Natural killer cell (primary cell): Measurements from ENCODE around the gene SDHAF2. TPM values are rescaled to one million over a fixed set of nuclear protein-coding genes. Genes with fewer than 3 reads are reported as not detected.

Experiments used
- ATAC-seq, 3 donors: fragments of 150-1000 bp in 2 of 3; fragments of 200-7000 bp in 1 of 3; cut with Tn5 transposase; 1 replicate in 1 of 3; 2 replicates in 2 of 3; pipeline ENCODE4 v1.10.0; 2021; ENCODE audit warnings: mild to moderate bottlenecking in 2 of 3, moderate library complexity in 2 of 3
- DNase-seq, 2 donors: peaks; one replicate each; pipeline versions ENCODE4 v3.0.0 to v3.0.0-alpha.2; 2013 to 2021; ENCODE audit warnings: mixed read lengths in 1 of 2
- H3K27ac ChIP-seq: one replicate; pipeline ENCODE4 v1.5.1; 2013; ENCODE audit warnings: mild to moderate bottlenecking, low read length
- H3K27me3 ChIP-seq: one replicate; pipeline ENCODE4 v1.6.1; 2013; ENCODE audit warnings: low read length; ENCODE audit not compliant: control insufficient read depth, insufficient read depth
- H3K36me3 ChIP-seq: one replicate; pipeline ENCODE4 v1.6.1; 2013; ENCODE audit warnings: low read length; ENCODE audit not compliant: control insufficient read depth, insufficient read depth
- H3K4me1 ChIP-seq: one replicate; pipeline ENCODE4 v1.6.1; 2013; ENCODE audit warnings: low read length; ENCODE audit not compliant: control insufficient read depth, insufficient read depth
- H3K4me3 ChIP-seq: one replicate; pipeline ENCODE4 v1.5.1; 2013; ENCODE audit warnings: low read length
- H3K9me3 ChIP-seq: one replicate; pipeline ENCODE4 v1.6.1; 2013; ENCODE audit warnings: low read length; ENCODE audit not compliant: control insufficient read depth, insufficient read depth
- H3K27ac Mint-ChIP-seq, 2 donors: one replicate each; pipeline ENCODE4 v1.8.0; 2022; ENCODE audit warnings: mild to moderate bottlenecking in 2 of 2, mixed read lengths in 2 of 2, moderate library complexity in 1 of 2
- H3K27me3 Mint-ChIP-seq, 2 donors: one replicate each; pipeline ENCODE4 v1.8.0; 2022; ENCODE audit warnings: low read depth in 2 of 2, mixed read lengths in 2 of 2
- H3K36me3 Mint-ChIP-seq: one replicate; pipeline ENCODE4 v1.8.0; 2022; ENCODE audit warnings: mixed read lengths
- H3K4me1 Mint-ChIP-seq, 2 donors: one replicate each; pipeline ENCODE4 v1.8.0; 2022; ENCODE audit warnings: mixed read lengths in 2 of 2
- H3K4me3 Mint-ChIP-seq: one replicate; pipeline ENCODE4 v1.8.0; 2022; ENCODE audit warnings: mild to moderate bottlenecking, moderate library complexity, mixed read lengths
- H3K9me3 Mint-ChIP-seq, 2 donors: one replicate each; pipeline ENCODE4 v1.8.0; 2022; ENCODE audit warnings: mixed read lengths in 2 of 2
- CTCF ChIP-seq: fragments of 200-600 bp; IDR thresholded peaks from one replicate; pipeline ENCODE4 v1.8.0; 2022; ENCODE audit warnings: antibody characterized with exemption
- WGBS: methylation state at CpG from one replicate; pipeline ENCODE4 v1.1.7; 2013; ENCODE audit warnings: missing lambda C conversion rate; ENCODE audit not compliant: insufficient coverage; 5-methylcytosine and 5-hydroxymethylcytosine counted together
- intact Hi-C: fragments of 100-400 bp; cut with micrococcal nuclease; formaldehyde crosslinking; loops from one replicate; pipeline ENCODE4 v1.14.2; 2022
- total RNA-seq, 4 donors: library from RNA; stranded (reverse); fragments of 120-200 nt in 1 of 4; gene quantifications; one replicate each; pipeline versions ENCODE4 v1.2.3 to v1.2.4, GENCODE V29; 2013 to 2022

Gene SDHAF2
- total RNA-seq, 3 donors from 2014 or later (not counting 1 experiment from before 2014, with no cell fraction given): 40.2 to 50.4 (median 40.8) TPM

DNA sequence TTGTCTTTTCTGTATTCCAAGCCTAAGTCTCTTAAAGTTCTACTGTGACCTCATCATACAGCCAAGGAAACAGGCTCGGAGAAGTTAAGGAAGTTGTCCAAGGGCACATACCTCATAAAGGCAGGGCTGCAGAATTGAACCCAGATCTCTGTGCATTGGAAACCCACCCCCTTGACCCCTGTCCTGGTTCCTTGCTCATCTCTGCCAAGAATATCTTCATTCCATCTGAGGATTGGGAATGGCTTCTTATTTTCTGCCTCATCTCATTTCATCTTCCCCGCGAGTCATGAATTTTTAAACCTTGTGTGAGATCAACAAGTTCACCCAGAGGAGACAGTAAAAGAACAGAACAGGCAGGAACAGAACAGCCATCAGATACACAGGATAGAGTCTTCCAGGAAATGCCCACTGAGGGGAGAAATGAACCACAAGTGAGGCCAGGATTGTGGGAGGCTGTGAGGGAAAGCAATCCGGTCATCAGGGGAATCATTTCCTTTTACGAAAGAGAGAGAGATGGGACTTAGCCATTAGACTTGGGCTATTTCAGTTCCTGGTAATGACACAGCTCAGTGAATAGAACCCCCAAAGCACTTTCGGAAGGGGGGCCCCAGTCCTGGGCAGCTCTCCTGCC, 44.2 kb downstream of the SDHAF2 start:
- intact Hi-C loops: no loop called here
- H3K9me3 ChIP-seq: no peaks in the 10 kb centered on the region
- Mint-ChIP-seq H3K4me1 (peaks cover 0 to 6% of the 10 kb centered on the region in 2 donors), H3K9me3 (no peaks in the 10 kb centered on the region), H3K36me3 (no peaks in the 10 kb centered on the region), H3K27me3 (no peaks in the 10 kb centered on the region), H3K4me3 (no peak overlapping the region), H3K27ac (no peak overlapping the region)
- no peaks in the 10 kb centered on the region for H3K27me3 ChIP-seq
- ATAC-seq (no peak), DNase-seq (no peak)
- peaks cover 12% of the 10 kb centered on the region for H3K36me3 ChIP-seq
- no peak for TF ChIP-seq CTCF
- H3K4me1 ChIP-seq: peaks cover 8% of the 10 kb centered on the region
- 95% methylated on average over 6 of the region's 6 CpGs for WGBS
- H3K27ac ChIP-seq: no peak overlapping the region
- H3K4me3 ChIP-seq: no peak overlapping the region

DNA sequence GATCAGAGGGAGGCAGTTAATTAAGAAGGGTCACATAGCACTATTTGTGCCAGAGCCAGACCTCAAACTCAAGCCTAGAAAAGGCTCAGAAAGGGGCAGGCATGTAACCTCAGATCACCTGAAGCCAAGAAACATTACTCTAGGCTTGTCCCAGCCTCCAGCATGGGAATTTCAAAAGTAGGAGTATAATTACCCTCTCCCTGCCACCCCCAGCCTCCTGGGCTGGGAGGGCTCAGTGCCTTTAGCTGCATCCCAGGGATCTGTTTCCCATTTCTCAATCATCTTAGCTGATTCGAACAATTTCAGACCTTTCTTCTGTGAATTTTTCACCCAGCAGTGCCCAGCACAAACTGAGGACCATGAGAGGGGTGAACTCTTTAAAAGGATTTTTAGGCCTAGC, 45.5 kb downstream of the SDHAF2 start:
- DNase-seq (no peak), ATAC-seq (no peak)
- H3K27ac Mint-ChIP-seq: no peak overlapping the region
- no peak overlapping the region for H3K4me3 ChIP-seq
- H3K9me3 ChIP-seq: no peaks in the 10 kb centered on the region
- peaks cover 0 to 1% of the 10 kb centered on the region in 2 donors for H3K27me3 Mint-ChIP-seq
- no peaks in the 10 kb centered on the region for H3K36me3 Mint-ChIP-seq
- no peaks in the 10 kb centered on the region for H3K27me3 ChIP-seq
- no peak overlapping the region for H3K27ac ChIP-seq
- no peaks in the 10 kb centered on the region for H3K9me3 Mint-ChIP-seq
- intact Hi-C loops: loop anchor here (5.0 kb wide), 1 partner anchor 257 kb away; no protein-coding TSS in a partner anchor
- peaks cover 8% of the 10 kb centered on the region for H3K4me1 ChIP-seq
- no peak for TF ChIP-seq CTCF
- 100% methylated on average over 1 of the region's 1 CpG for WGBS
- peaks cover 12% of the 10 kb centered on the region for H3K36me3 ChIP-seq
- H3K4me3 Mint-ChIP-seq: no peak overlapping the region
- H3K4me1 Mint-ChIP-seq: peaks cover 0 to 6% of the 10 kb centered on the region in 2 donors

- Histone ChIP-seq H3K4me1 (peaks cover 8% of the 10 kb centered on the region), H3K9me3 (no peaks in the 10 kb centered on the region), H3K36me3 (peaks cover 7% of the 10 kb centered on the region), H3K4me3 (no peak overlapping the region), H3K27me3 (no peaks in the 10 kb centered on the region), H3K27ac (no peak overlapping the region)
- H3K36me3 Mint-ChIP-seq: no peaks in the 10 kb centered on the region
- intact Hi-C loops: loop anchor here (2.0 to 5.0 kb wide), 2 partner anchors 162 to 256 kb away; no protein-coding TSS in a partner anchor
- H3K27ac Mint-ChIP-seq: no peak overlapping the region
- H3K27me3 Mint-ChIP-seq: peaks cover 0 to 3% of the 10 kb centered on the region in 2 donors
- H3K9me3 Mint-ChIP-seq: no peaks in the 10 kb centered on the region
- ATAC-seq (no peak), DNase-seq (no peak)
- peaks cover 0 to 6% of the 10 kb centered on the region in 2 donors for H3K4me1 Mint-ChIP-seq
- WGBS: 96% methylated on average over 3 of the region's 3 CpGs
- H3K4me3 Mint-ChIP-seq: no peak overlapping the region
- TF ChIP-seq CTCF: no peak
Observed at GRCh38 chr11:61476371-61476770, 46.4 kb downstream of the SDHAF2 start.

DNA sequence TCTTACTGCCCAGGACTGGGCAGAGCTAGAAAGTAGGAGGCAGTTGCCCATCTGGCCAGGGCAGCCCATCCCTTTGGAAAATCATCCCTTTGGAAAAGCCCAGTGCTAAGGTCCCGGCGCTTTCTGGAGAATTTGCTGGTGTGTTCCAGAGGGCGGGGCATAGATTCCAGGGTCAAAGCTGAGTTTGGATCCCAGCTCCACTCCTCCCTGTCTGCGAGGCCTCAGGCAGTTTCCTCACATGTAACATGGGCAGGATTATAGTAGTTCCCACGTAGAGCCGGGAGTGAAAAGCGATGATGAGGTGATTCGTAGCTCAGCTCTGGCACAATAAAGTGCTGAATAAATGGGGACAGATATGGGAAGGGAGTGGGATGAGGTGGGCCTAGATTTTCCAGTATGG, 47.2 kb downstream of the SDHAF2 start:
- TF ChIP-seq CTCF: no peak
- Mint-ChIP-seq H3K36me3 (no peaks in the 10 kb centered on the region), H3K27me3 (peaks cover 0 to 3% of the 10 kb centered on the region in 2 donors), H3K9me3 (no peaks in the 10 kb centered on the region), H3K4me3 (no peak overlapping the region), H3K4me1 (peaks cover 0 to 6% of the 10 kb centered on the region in 2 donors), H3K27ac (no peak overlapping the region)
- Histone ChIP-seq H3K36me3 (peaks cover 7% of the 10 kb centered on the region), H3K27ac (no peak overlapping the region), H3K9me3 (no peaks in the 10 kb centered on the region), H3K4me1 (peaks cover 8% of the 10 kb centered on the region), H3K4me3 (no peak overlapping the region), H3K27me3 (no peaks in the 10 kb centered on the region)
- intact Hi-C loops: loop anchor here (1.0 to 5.0 kb wide), 3 partner anchors 40 to 255 kb away; no protein-coding TSS in a partner anchor
- 82% methylated on average over 8 of the region's 8 CpGs for WGBS
- ATAC-seq: no peak
- DNase-seq: no peak
